OCI-LY3 (cell line): ENCODE measurements around the gene HSP90B1.

Experiments used
- H2AFZ ChIP-seq: fragments of 200-600, 300-600 bp; shearing (Covaris generic); 2 replicates; pipeline ENCODE4 v1.6.0; 2014; ENCODE audit warnings: antibody characterized with exemption, low read depth, low read length
- H3K27ac ChIP-seq: fragments of 200-600, 300-600 bp; sonication (generic); 2 replicates; pipeline ENCODE4 v1.5.1; 2014; ENCODE audit warnings: mild to moderate bottlenecking, low read length, moderate library complexity, mixed read lengths
- H3K27me3 ChIP-seq: fragments of 200-600, 300-600 bp; sonication (generic); 2 replicates; pipeline ENCODE4 v1.6.1; 2014; ENCODE audit warnings: low read depth, low read length, mixed read lengths
- H3K36me3 ChIP-seq: fragments of 200-600, 300-600 bp; sonication (generic); replicated peaks from 2 replicates; pipeline ENCODE3; 2014; ENCODE audit warnings: low read depth, low read length, mixed read lengths
- H3K4me1 ChIP-seq: fragments of 300-600, 200-600 bp; sonication (generic); 2 replicates; pipeline ENCODE4 v1.6.1; 2014; ENCODE audit warnings: low read length, mixed read lengths
- H3K4me2 ChIP-seq: fragments of 200-600, 300-600 bp; sonication (generic); 2 replicates; pipeline ENCODE4 v1.6.1; 2014; ENCODE audit warnings: low read length, mixed read lengths
- H3K4me3 ChIP-seq: fragments of 300-600, 200-600 bp; sonication (generic); 2 replicates; pipeline ENCODE4 v1.5.1; 2014; ENCODE audit warnings: antibody characterized with exemption, mild to moderate bottlenecking, low read length, moderate library complexity
- H3K79me2 ChIP-seq: fragments of 300-600, 200-600 bp; shearing (Covaris generic); 2 replicates; pipeline ENCODE4 v1.6.1; 2014; ENCODE audit warnings: mild to moderate bottlenecking, low read length, mixed read lengths
- H3K9ac ChIP-seq: fragments of 300-600, 200-600 bp; shearing (Covaris generic); 2 replicates; pipeline ENCODE4 v1.6.0; 2014; ENCODE audit warnings: mild to moderate bottlenecking, low read length, moderate library complexity
- H3K9me3 ChIP-seq: fragments of 200-600, 300-600 bp; shearing (Covaris generic); 2 replicates; pipeline ENCODE4 v1.6.1; 2014; ENCODE audit warnings: low read length, mixed read lengths; ENCODE audit not compliant: insufficient read depth
- H4K20me1 ChIP-seq: fragments of 200-600, 300-600 bp; sonication (generic); 2 replicates; pipeline ENCODE4 v1.6.1; 2016; ENCODE audit warnings: low read length, mixed read lengths; ENCODE audit not compliant: insufficient read depth
- CTCF ChIP-seq: fragments of 200-600, 300-600 bp; sonication (generic); IDR thresholded peaks from 2 replicates; pipeline ENCODE4 v1.5.1; 2014; ENCODE audit warnings: antibody characterized with exemption, low read length, low read depth
- EZH2phosphoT487 ChIP-seq: fragments of 200-600 bp; shearing (Covaris generic); IDR thresholded peaks from 2 replicates; pipeline ENCODE4 v1.6.1; 2018; ENCODE audit warnings: antibody characterized with exemption, mixed run types, low read depth

HSP90B1 gene

GRCh38 chr12:103884316-103884715 is 45.9 kb upstream of the HSP90B1 start:
- H3K9ac ChIP-seq = no peak overlapping the region
- H4K20me1 ChIP-seq = no peaks in the 10 kb centered on the region
- no peak overlapping the region for H3K27ac ChIP-seq
- no peaks in the 10 kb centered on the region for H3K27me3 ChIP-seq
- 0 out of 2 replicates have a peak overlapping the region, but pooled peaks have one; percentile 49 for H2AFZ ChIP-seq
- H3K36me3 ChIP-seq = no peaks in the 10 kb centered on the region
- peaks cover 27% of the 10 kb centered on the region for H3K4me1 ChIP-seq
- no peak overlapping the region for H3K4me3 ChIP-seq
- TF ChIP-seq EZH2phosphoT487 (no peak), CTCF (peak; percentile 82)
- peak overlapping the region; percentile 56 for H3K4me2 ChIP-seq
- H3K79me2 ChIP-seq = no peaks in the 10 kb centered on the region
- no peaks in the 10 kb centered on the region for H3K9me3 ChIP-seq

DNA sequence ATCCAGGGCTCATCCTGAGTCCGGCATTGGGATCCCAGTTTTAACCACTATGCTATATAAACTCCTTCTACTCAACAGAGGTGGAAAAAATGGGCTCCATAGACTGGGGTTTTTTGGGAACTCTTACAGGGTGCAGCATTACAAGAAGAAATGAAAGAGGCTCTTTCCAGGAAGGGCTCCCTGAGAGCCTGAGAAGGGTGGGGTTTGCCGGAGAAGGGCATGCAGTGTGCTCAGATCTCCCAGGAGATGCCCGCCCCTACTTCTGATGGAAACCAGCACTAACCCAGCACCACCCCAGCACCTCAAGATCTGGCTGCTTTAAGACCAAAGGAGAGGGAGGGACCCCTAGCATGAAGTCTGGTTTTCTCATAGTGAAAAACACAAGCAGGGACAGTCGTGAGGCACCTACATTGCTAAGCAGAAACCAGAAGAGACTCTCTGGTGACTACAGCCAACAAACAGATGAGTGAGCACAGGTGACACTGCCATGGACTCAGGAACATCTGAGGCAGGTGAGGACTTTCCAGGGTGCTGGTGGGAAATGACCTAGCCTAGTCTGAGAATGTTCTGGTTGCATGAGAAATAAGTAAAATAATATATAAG is 43.9 kb upstream of the HSP90B1 start:
- no peaks in the 10 kb centered on the region for H3K27me3 ChIP-seq
- H2AFZ ChIP-seq = no peak overlapping the region
- no peak overlapping the region for H3K4me2 ChIP-seq
- no peak overlapping the region for H3K9ac ChIP-seq
- H3K4me1 ChIP-seq = peaks cover 22% of the 10 kb centered on the region
- no peak overlapping the region for H3K4me3 ChIP-seq
- TF ChIP-seq EZH2phosphoT487 = no peak
- TF ChIP-seq CTCF = no peak
- no peaks in the 10 kb centered on the region for H3K9me3 ChIP-seq
- no peaks in the 10 kb centered on the region for H3K79me2 ChIP-seq
- H4K20me1 ChIP-seq = no peaks in the 10 kb centered on the region
- no peaks in the 10 kb centered on the region for H3K36me3 ChIP-seq
- H3K27ac ChIP-seq = no peak overlapping the region

DNA sequence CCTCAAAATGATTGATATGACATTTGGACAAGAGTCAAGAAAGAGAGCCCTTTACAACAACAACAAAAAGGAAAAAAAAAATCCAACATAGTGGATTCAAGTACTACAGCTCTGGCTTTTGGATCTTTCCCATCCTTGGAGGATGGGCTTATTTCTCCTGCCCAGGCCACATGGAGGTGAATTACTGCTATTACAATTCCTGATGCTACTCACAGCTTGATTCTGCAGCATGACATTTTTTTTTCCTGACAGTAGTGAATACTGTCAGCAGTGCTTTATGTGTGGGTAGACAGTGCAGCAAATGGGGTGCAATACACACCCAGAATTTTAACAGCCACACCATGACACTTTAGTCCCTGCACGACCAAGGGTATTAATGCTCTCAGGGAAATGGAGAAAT is 42.5 kb upstream of the HSP90B1 start:
- H3K36me3 ChIP-seq = no peaks in the 10 kb centered on the region
- no peaks in the 10 kb centered on the region for H3K27me3 ChIP-seq
- H3K79me2 ChIP-seq = no peaks in the 10 kb centered on the region
- peaks cover 18% of the 10 kb centered on the region for H3K4me1 ChIP-seq
- no peak overlapping the region for H3K4me3 ChIP-seq
- TF ChIP-seq EZH2phosphoT487 (no peak), CTCF (no peak)
- no peak overlapping the region for H3K27ac ChIP-seq
- H4K20me1 ChIP-seq = no peaks in the 10 kb centered on the region
- no peak overlapping the region for H3K4me2 ChIP-seq
- H3K9me3 ChIP-seq = no peaks in the 10 kb centered on the region
- no peak overlapping the region for H2AFZ ChIP-seq
- no peak overlapping the region for H3K9ac ChIP-seq

DNA sequence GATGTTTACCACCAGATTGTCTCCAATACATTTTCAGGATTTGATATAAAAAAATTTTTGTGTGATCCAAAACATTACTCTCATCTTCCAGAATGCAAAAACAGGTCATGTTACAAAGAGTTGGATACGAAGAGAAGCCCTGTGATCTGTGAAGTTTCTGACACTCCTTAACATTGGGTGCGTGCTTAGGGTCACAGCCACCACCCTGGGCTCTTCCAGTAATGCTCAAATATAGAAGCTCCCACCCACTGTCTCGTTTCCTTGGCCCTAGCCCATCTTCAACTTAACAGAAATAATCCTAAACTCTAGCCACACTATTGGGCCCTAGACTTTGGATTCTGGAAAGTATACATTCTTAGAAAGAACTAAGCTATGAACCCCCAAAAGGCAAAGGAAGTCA is 32.9 kb upstream of the HSP90B1 start:
- Histone ChIP-seq H3K4me1 (peaks cover 21% of the 10 kb centered on the region), H2AFZ (no peak overlapping the region), H3K27ac (no peak overlapping the region), H4K20me1 (no peaks in the 10 kb centered on the region), H3K9ac (no peak overlapping the region), H3K27me3 (no peaks in the 10 kb centered on the region), H3K4me3 (no peak overlapping the region), H3K9me3 (no peaks in the 10 kb centered on the region), H3K36me3 (no peaks in the 10 kb centered on the region), H3K79me2 (no peaks in the 10 kb centered on the region), H3K4me2 (no peak overlapping the region)
- TF ChIP-seq EZH2phosphoT487 (no peak), CTCF (no peak)
